ENCODE data around the gene SPATS2L.

GRCh38 chr2:200267350-200267749 lies 39.1 kb upstream of the SPATS2L start:
- TF ChIP-seq, protein P1, sequence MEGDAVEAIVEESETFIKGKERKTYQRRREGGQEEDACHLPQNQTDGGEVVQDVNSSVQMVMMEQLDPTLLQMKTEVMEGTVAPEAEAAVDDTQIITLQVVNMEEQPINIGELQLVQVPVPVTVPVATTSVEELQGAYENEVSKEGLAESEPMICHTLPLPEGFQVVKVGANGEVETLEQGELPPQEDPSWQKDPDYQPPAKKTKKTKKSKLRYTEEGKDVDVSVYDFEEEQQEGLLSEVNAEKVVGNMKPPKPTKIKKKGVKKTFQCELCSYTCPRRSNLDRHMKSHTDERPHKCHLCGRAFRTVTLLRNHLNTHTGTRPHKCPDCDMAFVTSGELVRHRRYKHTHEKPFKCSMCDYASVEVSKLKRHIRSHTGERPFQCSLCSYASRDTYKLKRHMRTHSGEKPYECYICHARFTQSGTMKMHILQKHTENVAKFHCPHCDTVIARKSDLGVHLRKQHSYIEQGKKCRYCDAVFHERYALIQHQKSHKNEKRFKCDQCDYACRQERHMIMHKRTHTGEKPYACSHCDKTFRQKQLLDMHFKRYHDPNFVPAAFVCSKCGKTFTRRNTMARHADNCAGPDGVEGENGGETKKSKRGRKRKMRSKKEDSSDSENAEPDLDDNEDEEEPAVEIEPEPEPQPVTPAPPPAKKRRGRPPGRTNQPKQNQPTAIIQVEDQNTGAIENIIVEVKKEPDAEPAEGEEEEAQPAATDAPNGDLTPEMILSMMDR (IDR thresholded peaks at IDR 0.05): no peak
- TF ChIP-seq ZFP36 (IDR thresholded peaks at IDR 0.05; ENCODE audit: borderline replicate concordance, partially characterized antibody): no peak

Measured in A549 (cell line).